HG03066 (cell line): Measurements from ENCODE around the gene KCNMA1.

Experiments used
- ATAC-seq: cut with Tn5 transposase; IDR thresholded peaks from one replicate; pipeline ENCODE4 v1.9.1; 2021; ENCODE audit warnings: low read depth; ENCODE audit not compliant: unreplicated experiment

Gene KCNMA1

DNA sequence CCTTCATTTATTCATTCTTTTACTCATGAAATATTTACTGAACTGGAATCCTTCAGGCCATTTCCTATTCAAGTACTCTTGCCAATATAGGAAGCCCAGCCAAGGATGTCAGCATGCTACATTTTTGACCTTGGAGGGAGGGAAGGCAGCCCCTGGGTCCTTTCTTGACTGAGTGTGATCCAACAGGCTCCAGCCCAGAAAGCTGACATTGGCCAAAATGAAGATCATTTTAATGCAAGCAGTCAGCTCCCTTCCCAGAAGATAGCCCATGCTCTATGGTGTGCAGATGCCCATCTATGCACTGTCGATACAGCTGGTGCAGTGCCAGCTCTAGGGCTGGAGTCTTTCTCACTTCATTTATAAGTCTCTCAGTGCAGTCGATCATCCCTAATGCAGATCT, 646.0 kb downstream of the KCNMA1 start:
- no peak for ATAC-seq

DNA sequence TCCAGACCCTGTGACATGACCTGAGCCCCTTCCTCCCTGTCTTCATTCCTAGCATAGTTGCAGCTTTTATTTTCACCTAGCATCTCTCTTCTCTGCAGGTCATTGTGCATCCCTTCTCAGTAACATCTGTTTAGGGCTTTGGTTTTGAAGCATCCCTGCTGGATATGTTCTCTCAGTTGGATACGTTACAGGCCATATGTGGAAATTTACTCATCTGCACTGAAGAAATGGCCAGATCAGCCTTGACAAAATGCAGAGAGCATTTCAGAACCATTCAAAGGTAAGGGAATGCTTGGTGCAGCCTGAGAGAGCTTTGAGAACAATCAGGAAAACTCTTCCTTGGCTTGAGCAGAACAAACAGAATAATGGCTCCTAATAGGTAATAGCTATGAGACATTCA, 647.0 kb downstream of the KCNMA1 start:
- ATAC-seq = no peak

- ATAC-seq = peak; percentile 75
Measured at GRCh38 chr10:76984559-76985443, 652.8 kb downstream of the KCNMA1 start.

GRCh38 chr10:76983624-76984023, 654.0 kb downstream of the KCNMA1 start:
- no peak for ATAC-seq

- ATAC-seq = no peak
Measured at GRCh38 chr10:76982671-76983070, 654.9 kb downstream of the KCNMA1 start.

DNA sequence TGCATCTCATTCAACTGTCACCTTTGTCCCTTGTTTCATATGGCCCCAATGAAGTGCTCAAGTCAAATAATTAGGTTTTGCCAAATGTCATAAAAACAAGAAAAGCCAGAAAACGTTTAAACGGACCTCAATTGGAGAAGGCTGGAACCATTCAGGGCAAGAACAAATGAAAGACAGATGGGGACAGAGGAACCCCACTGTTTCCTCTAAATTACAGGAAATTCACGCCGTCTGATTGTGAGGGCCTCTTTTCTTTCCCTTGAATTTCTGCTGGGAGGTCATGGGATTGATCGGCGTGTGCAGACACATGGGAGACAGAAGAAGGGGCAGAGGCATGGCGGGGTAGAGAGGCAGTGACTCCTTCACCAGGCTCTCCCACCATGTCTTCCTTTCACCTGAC, 656.4 kb downstream of the KCNMA1 start:
- no peak for ATAC-seq

- no peak for ATAC-seq
Measured at GRCh38 chr10:76977901-76978300, 659.7 kb downstream of the KCNMA1 start.

GRCh38 chr10:76977046-76977445, 660.6 kb downstream of the KCNMA1 start:
- no peak for ATAC-seq

- no peak for ATAC-seq
Measured at GRCh38 chr10:76976142-76976541, 661.5 kb downstream of the KCNMA1 start.

DNA sequence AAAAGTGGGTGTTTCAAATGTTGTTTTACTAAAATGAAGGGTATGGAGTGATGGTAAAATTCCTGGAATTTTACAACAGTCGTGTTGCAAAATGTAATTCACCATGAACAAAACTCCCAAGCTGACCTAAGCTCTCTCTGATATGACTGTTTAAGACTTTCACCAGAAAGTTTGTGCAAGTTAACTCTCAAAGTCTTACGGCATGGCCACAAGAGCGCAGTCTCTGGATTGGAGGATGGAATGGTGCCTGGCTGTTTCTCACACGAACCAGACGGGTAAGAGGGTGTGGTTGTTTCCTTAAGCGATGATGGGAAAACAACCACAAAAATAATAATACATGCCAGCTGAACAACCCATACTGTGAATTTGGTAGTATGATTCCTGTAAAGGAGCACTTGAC, 662.5 kb downstream of the KCNMA1 start:
- no peak for ATAC-seq

- no peak for ATAC-seq
Measured at GRCh38 chr10:76974017-76974691, 663.5 kb downstream of the KCNMA1 start.

GRCh38 chr10:76973091-76974016, 664.3 kb downstream of the KCNMA1 start:
- ATAC-seq = no peak

- no peak for ATAC-seq
Measured at GRCh38 chr10:76972541-76972940, 665.1 kb downstream of the KCNMA1 start.

DNA sequence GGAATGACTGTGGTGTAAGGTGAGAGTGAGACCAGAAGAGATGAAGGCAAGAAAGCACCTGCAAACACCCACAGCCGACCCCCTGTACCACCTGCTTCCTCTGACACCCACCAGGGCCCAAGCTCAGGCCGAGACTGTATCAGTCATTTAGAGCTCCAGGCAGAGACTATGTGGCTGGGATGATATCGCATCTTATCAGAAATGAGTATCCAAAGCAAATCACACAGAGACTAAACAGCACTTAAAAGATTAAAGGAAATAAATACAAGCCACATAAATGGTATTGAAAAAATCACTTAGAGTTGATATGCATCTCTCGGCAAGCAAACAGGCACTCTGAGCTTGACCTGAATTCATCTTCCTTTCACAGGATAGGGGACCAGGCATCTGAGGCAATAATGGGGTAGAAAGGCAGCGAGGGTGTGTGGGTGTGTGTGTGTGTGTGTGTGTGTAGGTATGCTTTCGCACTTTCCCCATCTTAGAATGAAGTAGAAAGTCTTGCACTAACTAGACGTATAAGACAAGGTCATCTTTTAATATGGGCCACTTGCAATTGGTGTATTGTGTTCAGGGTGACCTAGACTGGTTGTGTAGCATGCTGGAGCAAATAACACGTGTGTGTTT, 665.9 kb downstream of the KCNMA1 start:
- no peak for ATAC-seq

DNA sequence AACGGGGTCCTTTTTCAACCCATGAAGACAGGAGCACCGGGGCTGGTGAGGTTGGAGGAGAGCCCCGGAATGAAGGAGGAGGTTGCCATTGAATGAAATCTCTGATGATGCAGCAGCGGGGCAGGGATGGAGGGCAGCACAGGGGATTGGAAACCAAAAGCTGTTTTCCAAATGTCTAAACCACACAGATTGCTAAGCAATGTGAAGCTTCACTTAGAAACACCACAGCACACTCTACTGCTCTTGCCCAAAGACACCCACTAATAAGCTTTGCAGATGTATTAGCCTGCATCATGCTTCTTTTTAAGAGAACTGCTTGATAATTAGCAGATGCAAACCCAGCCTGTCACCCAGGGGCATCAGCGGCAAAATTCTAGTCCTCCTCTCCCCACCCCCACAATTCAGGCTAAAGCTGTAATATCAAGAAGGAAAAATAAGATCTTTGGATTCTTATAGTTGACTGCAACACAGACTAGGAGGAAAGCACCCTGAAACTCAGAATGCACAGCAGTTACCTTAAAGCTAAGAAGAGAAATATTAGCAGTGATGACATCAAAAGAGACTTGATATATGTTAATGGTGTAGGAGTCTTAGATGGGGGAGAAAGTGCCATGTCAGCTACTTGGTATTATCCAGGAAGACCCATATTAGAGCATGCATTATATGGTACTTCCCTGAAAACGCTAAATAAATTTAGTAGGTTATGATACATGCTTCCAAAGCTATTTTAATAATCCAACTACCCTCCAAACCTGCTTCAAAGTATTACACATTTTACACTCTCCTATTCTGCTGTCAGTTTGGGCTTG, 666.7 kb downstream of the KCNMA1 start:
- no peak for ATAC-seq

DNA sequence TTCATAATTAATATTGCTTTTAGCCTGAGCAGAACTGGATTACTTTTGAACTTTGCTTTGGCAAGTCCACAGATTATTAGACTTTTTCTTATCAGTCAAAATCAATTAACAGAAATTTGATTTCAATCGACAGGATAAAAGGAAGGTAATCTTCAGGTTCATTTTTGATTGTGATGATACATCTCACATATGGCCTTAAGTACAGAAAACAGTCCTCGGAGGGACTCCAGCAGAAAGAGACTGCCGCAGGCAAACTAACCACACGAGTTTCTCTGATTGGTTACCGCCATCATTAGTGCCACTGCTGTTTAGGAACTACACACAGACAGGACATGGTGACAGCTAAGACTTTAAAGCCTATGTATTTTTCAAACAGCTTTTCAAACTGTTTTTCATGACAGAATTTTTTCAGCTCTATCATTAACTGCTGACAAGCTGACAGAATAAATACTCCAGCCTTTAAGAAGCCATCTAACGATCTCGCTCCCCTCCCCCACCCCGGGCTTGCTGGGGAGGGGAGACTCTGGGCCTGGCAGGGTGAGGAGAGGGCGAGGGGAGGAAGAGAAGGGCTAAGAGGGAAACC, 668.2 kb downstream of the KCNMA1 start:
- ATAC-seq = no peak

GRCh38 chr10:76968483-76968882, 669.1 kb downstream of the KCNMA1 start:
- no peak for ATAC-seq

- ATAC-seq = no peak
Measured at GRCh38 chr10:76962851-76963250, 674.8 kb downstream of the KCNMA1 start.

GRCh38 chr10:76961841-76962240, 675.8 kb downstream of the KCNMA1 start:
- ATAC-seq = no peak
